Naive thymus-derived CD4-positive, alpha-beta T cell (primary cell): ENCODE measurements around the gene ZBTB34. TPM values are rescaled to one million over a fixed set of nuclear protein-coding genes. Genes with fewer than 3 reads are reported as not detected.

Experiments
- ATAC-seq: fragments of 150-1000 bp; cut with Tn5 transposase; 2 replicates; pipeline ENCODE4 v1.10.0; 2021; ENCODE audit warnings: mild to moderate bottlenecking, moderate library complexity
- CTCF ChIA-PET: fragments of 350-600 bp; sonication (Branson Sonifier 250); formaldehyde crosslinking; loops from one replicate; lab custom pipeline; 2021; ENCODE audit warnings: antibody characterized with exemption; lab: Charles Lee
- POLR2A ChIA-PET: fragments of 350-600 bp; sonication (Branson Sonifier 250); formaldehyde crosslinking; loops from one replicate; lab custom pipeline; 2021; ENCODE audit warnings: antibody characterized with exemption, inconsistent platforms; lab: Charles Lee
- DNase-seq, 9 donors: peaks; one replicate each; pipeline versions ENCODE4 v3.0.0 to v3.0.0-alpha.2; 2020 to 2022; ENCODE audit warnings: mixed read lengths in 1 of 9
- H3K27ac ChIP-seq: one replicate; pipeline ENCODE4 v1.7.0; 2013; ENCODE audit warnings: mild to moderate bottlenecking, low read depth, low read length, moderate library complexity
- H3K27me3 ChIP-seq, 2 donors: one replicate each; pipeline ENCODE4 v1.7.0; 2013; ENCODE audit warnings: low read length in 2 of 2, mild to moderate bottlenecking in 2 of 2, moderate library complexity in 2 of 2; ENCODE audit not compliant: control insufficient read depth in 2 of 2, insufficient read depth in 2 of 2
- H3K36me3 ChIP-seq, 3 experiments: 1 replicate in 2 of 3; 2 replicates in 1 of 3; pipeline ENCODE4 v1.7.0; 2013; ENCODE audit warnings: low read length in 3 of 3, mild to moderate bottlenecking in 3 of 3, moderate library complexity in 1 of 3; ENCODE audit not compliant: insufficient read depth in 3 of 3, control insufficient read depth in 2 of 3
- H3K4me1 ChIP-seq, 2 donors: one replicate each; pipeline ENCODE4 v1.7.0; 2013; ENCODE audit warnings: low read length in 2 of 2, mild to moderate bottlenecking in 2 of 2, moderate library complexity in 1 of 2; ENCODE audit not compliant: control insufficient read depth in 2 of 2, insufficient read depth in 2 of 2
- H3K4me3 ChIP-seq: 2 replicates; pipeline ENCODE4 v1.7.0; 2013; ENCODE audit warnings: mild to moderate bottlenecking, low read length
- H3K9me3 ChIP-seq, 3 experiments: 1 replicate in 2 of 3; 2 replicates in 1 of 3; pipeline ENCODE4 v1.7.0; 2013; ENCODE audit warnings: low read length in 3 of 3; ENCODE audit not compliant: control insufficient read depth in 2 of 3
- H3K27ac Mint-ChIP-seq, 9 donors: one replicate each; pipeline ENCODE4 v1.8.0; 2020 to 2022; ENCODE audit warnings: mixed read lengths in 9 of 9, mild to moderate bottlenecking in 8 of 9, moderate library complexity in 5 of 9, inconsistent platforms in 2 of 9
- H3K27me3 Mint-ChIP-seq, 5 donors: one replicate each; pipeline ENCODE4 v1.8.0; 2021 to 2022; ENCODE audit warnings: mixed read lengths in 5 of 5, mild to moderate bottlenecking in 1 of 5
- H3K36me3 Mint-ChIP-seq, 5 donors: one replicate each; pipeline ENCODE4 v1.8.0; 2020 to 2022; ENCODE audit warnings: mixed read lengths in 5 of 5, mild to moderate bottlenecking in 3 of 5, inconsistent platforms in 1 of 5
- H3K4me1 Mint-ChIP-seq, 7 donors: one replicate each; pipeline ENCODE4 v1.8.0; 2020 to 2022; ENCODE audit warnings: mixed read lengths in 7 of 7, mild to moderate bottlenecking in 3 of 7, inconsistent platforms in 1 of 7
- H3K4me3 Mint-ChIP-seq, 10 donors: one replicate each; pipeline ENCODE4 v1.8.0; 2020 to 2022; ENCODE audit warnings: mild to moderate bottlenecking in 10 of 10, mixed read lengths in 10 of 10, moderate library complexity in 6 of 10, inconsistent platforms in 2 of 10
- H3K9me3 Mint-ChIP-seq, 11 donors: one replicate each; pipeline ENCODE4 v1.8.0; 2020 to 2022; ENCODE audit warnings: mixed read lengths in 11 of 11, mild to moderate bottlenecking in 4 of 11, inconsistent platforms in 1 of 11, moderate library complexity in 1 of 11
- intact Hi-C, 2 donors: fragments of 100-400 bp; cut with micrococcal nuclease; formaldehyde crosslinking; loops; one replicate each; pipeline ENCODE4 v1.15.1; 2023
- polyA plus RNA-seq, 2 donors: library from polyadenylated mRNA; unstranded; fragments of 300-500 nt; fragmentation: Illumina TruSeq; gene quantifications; one replicate each; pipeline ENCODE4 v1.2.3, GENCODE V29; 2021
- total RNA-seq, 6 experiments: library from RNA in 5 of 6; stranded (reverse) in 5 of 6; gene quantifications; 1 replicate in 5 of 6; 2 replicates in 1 of 6; pipeline ENCODE4 v1.2.3 and lab custom pipeline; 2021 to 2026

ZBTB34 gene
- total and polyA plus RNA-seq, 7 experiments from 2014 or later = 0.73 to 9.4 (median 8.4) TPM

GRCh38 chr9:126872516-126872915, 12.1 kb downstream of the ZBTB34 start:
- no peak overlapping the region for H3K4me3 ChIP-seq
- H3K36me3 ChIP-seq = no peaks in the 10 kb centered on the region
- POLR2A ChIA-PET = no interaction called here
- no peaks in the 10 kb centered on the region for H3K27me3 ChIP-seq
- H3K27ac ChIP-seq = no peak overlapping the region
- no peaks in the 10 kb centered on the region for H3K9me3 ChIP-seq
- peaks cover 0 to 4% of the 10 kb centered on the region in 2 donors for H3K4me1 ChIP-seq
- Mint-ChIP-seq H3K27me3 (no peaks in the 10 kb centered on the region), H3K9me3 (no peaks in the 10 kb centered on the region), H3K36me3 (peaks cover 0 to 17% (median 0%) of the 10 kb centered on the region in 5 donors), H3K4me1 (peaks cover 17 to 64% (median 49%) of the 10 kb centered on the region in 7 donors), H3K4me3 (no peak overlapping the region), H3K27ac (peak overlapping the region in 3 of 9 donors; percentile 2 to 27 (median 14))
- DNase-seq (no peak), ATAC-seq (no peak)
- CTCF ChIA-PET = no interaction called here
- intact Hi-C loops = no loop called here

DNA sequence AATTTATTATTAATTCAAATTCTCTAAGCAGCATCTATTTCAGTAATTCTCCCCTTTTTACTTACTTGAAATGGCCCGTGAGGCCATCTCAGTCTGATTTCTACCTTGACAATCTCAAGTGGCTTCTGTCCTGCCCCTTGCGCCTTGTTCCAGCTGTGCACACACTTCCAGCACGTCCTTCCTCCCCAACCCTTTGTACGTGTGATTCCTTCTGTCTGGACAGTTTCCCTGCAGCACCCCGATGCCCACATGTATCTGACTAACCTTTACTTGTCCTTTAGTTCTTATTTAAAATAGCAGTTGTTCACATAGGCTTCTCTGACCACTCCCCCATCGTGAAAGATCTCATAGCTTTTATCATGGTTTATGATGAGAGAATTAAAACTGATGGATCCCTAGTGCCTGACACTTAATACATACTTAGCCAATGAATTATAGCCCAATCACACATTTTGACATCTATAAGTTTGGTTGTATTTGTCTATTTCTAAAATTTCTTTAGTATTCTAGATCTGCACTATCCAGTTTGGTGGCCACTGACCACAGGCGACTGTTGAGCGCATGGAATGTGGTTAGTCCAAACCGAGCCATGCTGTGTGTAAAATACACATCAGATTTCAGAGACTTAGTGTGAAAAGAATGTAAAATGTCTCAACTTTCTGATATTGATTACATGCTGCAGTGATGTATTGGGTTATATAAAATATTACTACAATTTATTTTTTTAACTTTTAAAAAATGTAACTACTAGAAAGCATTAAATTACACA, 14.3 kb downstream of the ZBTB34 start:
- ChIA-PET CTCF (no interaction called here), POLR2A (no interaction called here)
- Histone ChIP-seq H3K4me3 (no peak overlapping the region), H3K27ac (no peak overlapping the region), H3K36me3 (peaks cover 0 to 5% (median 3%) of the 10 kb centered on the region in 3 experiments), H3K4me1 (peaks cover 0 to 9% of the 10 kb centered on the region in 2 donors), H3K27me3 (no peaks in the 10 kb centered on the region), H3K9me3 (no peaks in the 10 kb centered on the region)
- no peaks in the 10 kb centered on the region for H3K27me3 Mint-ChIP-seq
- H3K36me3 Mint-ChIP-seq = peaks cover 3 to 10% (median 9%) of the 10 kb centered on the region in 5 donors
- H3K4me3 Mint-ChIP-seq = no peak overlapping the region
- intact Hi-C loops = no loop called here
- H3K27ac Mint-ChIP-seq = peak overlapping the region in 1 of 9 donors; percentile 6
- DNase-seq = no peak
- peaks cover 19 to 53% (median 40%) of the 10 kb centered on the region in 7 donors for H3K4me1 Mint-ChIP-seq
- H3K9me3 Mint-ChIP-seq = no peaks in the 10 kb centered on the region
- no peak for ATAC-seq

- ChIA-PET CTCF (no interaction called here), POLR2A (no interaction called here)
- Mint-ChIP-seq H3K36me3 (peaks cover 8 to 19% (median 16%) of the 10 kb centered on the region in 5 donors), H3K4me3 (no peak overlapping the region), H3K9me3 (no peaks in the 10 kb centered on the region), H3K27ac (peak overlapping the region in 6 of 9 donors; percentile 1 to 70 (median 38)), H3K27me3 (no peaks in the 10 kb centered on the region), H3K4me1 (peaks cover 19 to 49% (median 40%) of the 10 kb centered on the region in 7 donors)
- Histone ChIP-seq H3K36me3 (peaks cover 0 to 17% (median 9%) of the 10 kb centered on the region in 3 experiments), H3K27me3 (no peaks in the 10 kb centered on the region), H3K9me3 (no peaks in the 10 kb centered on the region), H3K4me3 (no peak overlapping the region), H3K27ac (no peak overlapping the region), H3K4me1 (peaks cover 0 to 9% of the 10 kb centered on the region in 2 donors)
- ATAC-seq (no peak), DNase-seq (no peak)
- intact Hi-C loops = no loop called here
These were observed 15.5 kb downstream of the ZBTB34 start for GRCh38 chr9:126875756-126876510.

- POLR2A ChIA-PET = no interaction called here
These were observed 16.1 kb downstream of the ZBTB34 start for GRCh38 chr9:126876531-126876930.

GRCh38 chr9:126877418-126877817, 17.0 kb downstream of the ZBTB34 start:
- H3K4me1 ChIP-seq = peaks cover 0 to 9% of the 10 kb centered on the region in 2 donors
- H3K36me3 ChIP-seq = peaks cover 0 to 19% (median 9%) of the 10 kb centered on the region in 3 experiments
- Mint-ChIP-seq H3K4me3 (peak overlapping the region in 3 of 10 donors; percentile 2 to 23 (median 21)), H3K9me3 (no peaks in the 10 kb centered on the region), H3K27me3 (no peaks in the 10 kb centered on the region), H3K4me1 (peaks cover 23 to 49% (median 37%) of the 10 kb centered on the region in 7 donors), H3K27ac (peak overlapping the region in 5 of 9 donors; percentile 14 to 69 (median 26)), H3K36me3 (peaks cover 8 to 28% (median 16%) of the 10 kb centered on the region in 5 donors)
- no peaks in the 10 kb centered on the region for H3K9me3 ChIP-seq
- no peak overlapping the region for H3K4me3 ChIP-seq
- DNase-seq = no peak
- ChIA-PET POLR2A (no interaction called here), CTCF (no interaction called here)
- no peaks in the 10 kb centered on the region for H3K27me3 ChIP-seq
- no peak overlapping the region for H3K27ac ChIP-seq
- peak; percentile 41 for ATAC-seq
- intact Hi-C loops = no loop called here

More at GRCh38 chr9:126876531-126876930, 16.1 kb downstream of the ZBTB34 start:
- peaks cover 8 to 22% (median 16%) of the 10 kb centered on the region in 5 donors for H3K36me3 Mint-ChIP-seq
- no peaks in the 10 kb centered on the region for H3K27me3 Mint-ChIP-seq
- no peaks in the 10 kb centered on the region for H3K9me3 ChIP-seq
- no peaks in the 10 kb centered on the region for H3K27me3 ChIP-seq
- H3K9me3 Mint-ChIP-seq = no peaks in the 10 kb centered on the region
- H3K4me1 ChIP-seq = peaks cover 0 to 9% of the 10 kb centered on the region in 2 donors
- H3K27ac Mint-ChIP-seq = peak overlapping the region in 6 of 9 donors; percentile 1 to 70 (median 38)
- H3K4me3 Mint-ChIP-seq = no peak overlapping the region
- H3K27ac ChIP-seq = no peak overlapping the region
- peaks cover 19 to 49% (median 40%) of the 10 kb centered on the region in 7 donors for H3K4me1 Mint-ChIP-seq
- ATAC-seq (no peak), DNase-seq (no peak)
- CTCF ChIA-PET = no interaction called here
- H3K36me3 ChIP-seq = peaks cover 0 to 19% (median 9%) of the 10 kb centered on the region in 3 experiments
- H3K4me3 ChIP-seq = no peak overlapping the region
- intact Hi-C loops = no loop called here

DNA sequence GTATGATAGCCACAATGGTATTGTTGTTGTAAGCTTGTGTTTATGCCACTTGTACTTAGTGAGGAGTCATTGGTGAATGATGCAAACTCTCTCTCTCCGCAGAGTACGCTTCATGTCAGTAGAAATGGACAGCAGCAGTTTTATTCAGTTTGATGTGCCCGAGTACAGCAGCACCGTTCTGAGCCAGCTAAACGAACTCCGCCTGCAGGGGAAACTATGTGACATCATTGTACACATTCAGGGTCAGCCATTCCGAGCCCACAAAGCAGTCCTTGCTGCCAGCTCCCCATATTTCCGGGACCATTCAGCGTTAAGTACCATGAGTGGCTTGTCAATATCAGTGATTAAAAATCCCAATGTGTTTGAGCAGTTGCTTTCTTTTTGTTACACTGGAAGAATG, 18.8 kb downstream of the ZBTB34 start:
- peaks cover 20 to 38% (median 30%) of the 10 kb centered on the region in 7 donors for H3K4me1 Mint-ChIP-seq
- Histone ChIP-seq H3K4me1 (peaks cover 0 to 9% of the 10 kb centered on the region in 2 donors), H3K4me3 (no peak overlapping the region), H3K27me3 (no peaks in the 10 kb centered on the region), H3K9me3 (no peaks in the 10 kb centered on the region), H3K27ac (no peak overlapping the region), H3K36me3 (peaks cover 0 to 19% (median 9%) of the 10 kb centered on the region in 3 experiments)
- H3K27me3 Mint-ChIP-seq = no peaks in the 10 kb centered on the region
- CTCF ChIA-PET = no interaction called here
- peaks cover 7 to 28% (median 16%) of the 10 kb centered on the region in 5 donors for H3K36me3 Mint-ChIP-seq
- no peak overlapping the region for H3K27ac Mint-ChIP-seq
- DNase-seq = no peak
- intact Hi-C loops = no loop called here
- ATAC-seq = no peak
- H3K9me3 Mint-ChIP-seq = peaks cover 0 to 1% (median 0%) of the 10 kb centered on the region in 11 donors
- POLR2A ChIA-PET = no interaction called here
- no peak overlapping the region for H3K4me3 Mint-ChIP-seq
